Spleen (tissue), 7 donors: ENCODE results near the gene FKBP7.

Experiments used
- CTCF ChIP-seq, 11 experiments: fragments of 200-600 bp in 7 of 11; fragments of 450-650 bp in 4 of 11; sonication (generic) in 4 of 11; IDR thresholded peaks in 8 of 11; conservative IDR thresholded peaks in 3 of 11; 1 replicate in 7 of 11; 2 replicates in 4 of 11; pipeline versions ENCODE4 v1.4.0 to v1.8.0; 2016 to 2021; ENCODE audit warnings: antibody characterized with exemption in 11 of 11, inconsistent platforms in 4 of 11, mild to moderate bottlenecking in 1 of 11
- POLR2A ChIP-seq, 3 donors: fragments of 450-650 bp; IDR thresholded peaks; one replicate each; pipeline ENCODE4 v1.5.1; 2017; ENCODE audit warnings: antibody characterized with exemption in 3 of 3, mild to moderate bottlenecking in 1 of 3
- POLR2AphosphoS5 ChIP-seq, 3 donors: sonication (generic); formaldehyde crosslinking; IDR thresholded peaks; one replicate each; pipeline ENCODE4 v1.5.1; 2017; ENCODE audit warnings: antibody characterized with exemption in 3 of 3
- donor health status: DM: no; HTN: no; CAD: no; lungs with moderate emphysema.
- donor health status: DM: no; HTN: no; CAD: no.
- donor health status: DM: no; HTN: no; CAD: no.

GRCh38 chr2:178426388-178426787, 52.0 kb downstream of the FKBP7 start:
- TF ChIP-seq CTCF (IDR thresholded peaks at IDR 0.05 in 8 of 11, conservative IDR thresholded peaks at IDR 0.05 in 3 of 11): no peak
- TF ChIP-seq POLR2A (IDR thresholded peaks at IDR 0.05): no peak
- TF ChIP-seq POLR2AphosphoS5 (IDR thresholded peaks at IDR 0.05): no peak
